Measurements from ENCODE around the gene ARHGEF17. TPM values are rescaled to one million over a fixed set of nuclear protein-coding genes. Genes with fewer than 3 reads are reported as not detected.

Gene ARHGEF17
- total and polyA plus RNA-seq, 2 of the 8 experiments (the other 6 are each of a cell fraction or from before 2014, with no cell fraction given), result 11.3 to 14.6 TPM

DNA sequence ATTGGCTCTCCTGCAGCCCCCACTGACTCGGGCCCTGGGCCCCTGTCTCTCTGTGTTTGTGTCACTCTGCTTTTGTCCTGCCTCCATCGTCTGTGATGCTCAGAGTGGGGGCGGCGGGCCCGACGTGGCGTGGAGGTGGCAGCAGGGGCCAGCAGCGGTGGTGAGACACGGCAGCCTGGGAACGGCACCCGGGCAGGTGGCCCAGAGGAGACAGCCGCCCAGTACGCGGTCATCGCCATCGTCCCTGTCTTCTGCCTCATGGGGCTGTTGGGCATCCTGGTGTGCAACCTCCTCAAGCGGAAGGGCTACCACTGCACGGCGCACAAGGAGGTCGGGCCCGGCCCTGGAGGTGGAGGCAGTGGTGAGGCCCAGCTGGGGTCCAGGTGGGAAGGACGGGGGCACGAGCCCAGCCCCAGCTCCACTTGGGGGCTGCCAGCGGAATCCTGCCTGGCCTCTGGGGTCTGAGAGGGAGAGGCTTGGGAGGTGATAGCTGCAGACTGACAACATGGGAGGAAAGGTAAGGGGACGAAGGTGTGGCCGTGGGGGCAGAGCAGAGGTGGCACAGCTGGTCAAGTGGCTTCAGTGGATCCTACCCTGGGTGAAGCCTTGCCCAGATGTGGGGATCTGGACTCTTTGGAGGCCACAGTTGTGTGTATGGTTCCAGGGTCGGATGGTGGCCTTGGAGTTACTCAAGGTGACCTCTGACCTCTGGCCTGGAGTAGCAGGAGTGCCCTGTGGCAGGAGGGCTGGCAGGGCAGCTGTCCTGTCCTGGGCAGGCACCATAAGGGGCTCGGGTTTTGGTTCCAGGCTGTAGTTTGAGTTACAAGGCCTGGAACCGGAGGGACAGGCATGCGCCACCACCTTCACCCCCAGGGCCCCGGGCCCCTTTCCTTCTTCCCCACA is 84.3 kb downstream of the ARHGEF17 start (continued):
- TF ChIP-seq, protein P1, sequence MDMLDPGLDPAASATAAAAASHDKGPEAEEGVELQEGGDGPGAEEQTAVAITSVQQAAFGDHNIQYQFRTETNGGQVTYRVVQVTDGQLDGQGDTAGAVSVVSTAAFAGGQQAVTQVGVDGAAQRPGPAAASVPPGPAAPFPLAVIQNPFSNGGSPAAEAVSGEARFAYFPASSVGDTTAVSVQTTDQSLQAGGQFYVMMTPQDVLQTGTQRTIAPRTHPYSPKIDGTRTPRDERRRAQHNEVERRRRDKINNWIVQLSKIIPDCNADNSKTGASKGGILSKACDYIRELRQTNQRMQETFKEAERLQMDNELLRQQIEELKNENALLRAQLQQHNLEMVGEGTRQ (IDR thresholded peaks at IDR 0.05; ENCODE audit: low read length), result no peak
- TF ChIP-seq YY1 (IDR thresholded peaks at IDR 0.05; ENCODE audit: low read depth, low read length) (no peak), RAD21 (IDR thresholded peaks at IDR 0.05 in 1 of 2, conservative IDR thresholded peaks at IDR 0.05 in 1 of 2; ENCODE audit: low read depth in 2 of 2, low read length in 2 of 2) (no peak), SIN3A (conservative IDR thresholded peaks at IDR 0.05 in 1 of 2, IDR thresholded peaks at IDR 0.05 in 1 of 2; ENCODE audit: low read depth in 1 of 2, low read length in 2 of 2) (no peak), CHD7 (IDR thresholded peaks at IDR 0.05; ENCODE audit: insufficient replicate concordance, low read length) (no peak), HDAC2 (IDR thresholded peaks at IDR 0.05; ENCODE audit: borderline replicate concordance in 1 of 2, low read depth in 2 of 2, low read length in 2 of 2) (no peak), CBX8 (IDR thresholded peaks at IDR 0.05; ENCODE audit: borderline replicate concordance, low read depth, low read length) (no peak)

All from H1 (cell line).